Measurements from ENCODE around the gene TMEM184C. TPM values are rescaled to one million over a fixed set of nuclear protein-coding genes. Genes with fewer than 3 reads are reported as not detected.

TMEM184C gene
- total RNA-seq, 1 donor from 2014 or later, result 34.7 TPM

GRCh38 chr4:147704846-147705245 is 87.6 kb downstream of the TMEM184C start:
- Mint-ChIP-seq H3K36me3 (peaks cover 2% of the 10 kb centered on the region), H3K27ac (no peak overlapping the region), H3K9me3 (no peaks in the 10 kb centered on the region), H3K27me3 (ENCODE audit: low read depth) (no peaks in the 10 kb centered on the region), H3K4me3 (no peak overlapping the region), H3K4me1 (no peaks in the 10 kb centered on the region)
- no peak for TF ChIP-seq CTCF (IDR thresholded peaks at IDR 0.05; ENCODE audit: unreplicated experiment)
- DNase-seq (ENCODE audit: low spot score in 2 of 2, unreplicated experiment in 2 of 2), result no peak

GRCh38 chr4:147707892-147708672 is 90.9 kb downstream of the TMEM184C start:
- peak; percentile 88 for TF ChIP-seq CTCF (IDR thresholded peaks at IDR 0.05; ENCODE audit: unreplicated experiment)
- Mint-ChIP-seq H3K27me3 (ENCODE audit: low read depth) (no peaks in the 10 kb centered on the region), H3K36me3 (no peaks in the 10 kb centered on the region), H3K4me3 (no peak overlapping the region), H3K9me3 (no peaks in the 10 kb centered on the region), H3K4me1 (no peaks in the 10 kb centered on the region), H3K27ac (no peak overlapping the region)
- DNase-seq (ENCODE audit: low spot score in 2 of 2, unreplicated experiment in 2 of 2), result no peak

- Mint-ChIP-seq H3K36me3 (no peaks in the 10 kb centered on the region), H3K27me3 (ENCODE audit: low read depth) (no peaks in the 10 kb centered on the region), H3K4me1 (peaks cover 11% of the 10 kb centered on the region), H3K4me3 (no peak overlapping the region), H3K9me3 (no peaks in the 10 kb centered on the region), H3K27ac (no peak overlapping the region)
- TF ChIP-seq CTCF (IDR thresholded peaks at IDR 0.05; ENCODE audit: unreplicated experiment), result no peak
- no peak for DNase-seq (ENCODE audit: low spot score in 2 of 2, unreplicated experiment in 2 of 2)
Measured at GRCh38 chr4:147709999-147710398, 92.8 kb downstream of the TMEM184C start.

GRCh38 chr4:147714575-147715401 is 97.6 kb downstream of the TMEM184C start:
- Mint-ChIP-seq H3K27ac (no peak overlapping the region), H3K36me3 (no peaks in the 10 kb centered on the region), H3K4me1 (peaks cover 27% of the 10 kb centered on the region), H3K4me3 (no peak overlapping the region), H3K27me3 (ENCODE audit: low read depth) (no peaks in the 10 kb centered on the region), H3K9me3 (no peaks in the 10 kb centered on the region)
- no peak for DNase-seq (ENCODE audit: low spot score in 2 of 2, unreplicated experiment in 2 of 2)
- TF ChIP-seq CTCF (IDR thresholded peaks at IDR 0.05; ENCODE audit: unreplicated experiment), result no peak

GRCh38 chr4:147717878-147718277 is 100.7 kb downstream of the TMEM184C start:
- Mint-ChIP-seq H3K27me3 (ENCODE audit: low read depth) (no peaks in the 10 kb centered on the region), H3K9me3 (no peaks in the 10 kb centered on the region), H3K4me3 (no peak overlapping the region), H3K36me3 (no peaks in the 10 kb centered on the region), H3K4me1 (peaks cover 27% of the 10 kb centered on the region), H3K27ac (no peak overlapping the region)
- DNase-seq (ENCODE audit: low spot score in 2 of 2, unreplicated experiment in 2 of 2), result no peak
- TF ChIP-seq CTCF (IDR thresholded peaks at IDR 0.05; ENCODE audit: unreplicated experiment), result no peak

Other genes starting within 250 kb of the TMEM184C start
- gene EDNRA, start 136.3 kb upstream of the TMEM184C start, total RNA-seq, result 135 to 140 TPM (median 135 TPM) in 3 replicates
- gene PRMT9, start 66.8 kb downstream of the TMEM184C start, total RNA-seq, result 13.6 to 14.8 TPM (median 13.6 TPM) in 3 replicates
- 30.5 to 31.3 TPM (median 31.2 TPM) in 3 replicates for gene ARHGAP10, start 114.7 kb downstream of the TMEM184C start, total RNA-seq